ENCODE measurements around the gene BEGAIN.
A peak's percentile ranks its signal among the peaks of the same experiment; 100 is the strongest.

Gene BEGAIN

GRCh38 chr14:100567009-100567876 is 20.0 kb downstream of the BEGAIN start:
- DNase-seq, result no peak

- DNase-seq, result no peak
Observed at GRCh38 chr14:100566586-100566985, 20.6 kb downstream of the BEGAIN start.

- DNase-seq, result no peak
Observed at GRCh38 chr14:100566119-100566518, 21.1 kb downstream of the BEGAIN start.

- DNase-seq, result no peak
Observed at GRCh38 chr14:100565650-100566049, 21.6 kb downstream of the BEGAIN start.

GRCh38 chr14:100564512-100564911 is 22.7 kb downstream of the BEGAIN start:
- DNase-seq, result no peak

- no peak for DNase-seq
Observed at GRCh38 chr14:100562751-100563150, 24.5 kb downstream of the BEGAIN start.

- DNase-seq, result no peak
Observed at GRCh38 chr14:100561005-100561404, 26.2 kb downstream of the BEGAIN start.

GRCh38 chr14:100560471-100560870 is 26.7 kb downstream of the BEGAIN start:
- no peak for DNase-seq

- no peak for DNase-seq
Observed at GRCh38 chr14:100559455-100559854, 27.8 kb downstream of the BEGAIN start.

GRCh38 chr14:100558966-100559365 is 28.3 kb downstream of the BEGAIN start:
- DNase-seq, result no peak

GRCh38 chr14:100558226-100558625 is 29.0 kb downstream of the BEGAIN start:
- DNase-seq, result no peak

GRCh38 chr14:100557658-100558057 is 29.6 kb downstream of the BEGAIN start:
- no peak for DNase-seq

GRCh38 chr14:100556936-100557505 is 30.2 kb downstream of the BEGAIN start:
- DNase-seq, result no peak

GRCh38 chr14:100556140-100556475 is 31.1 kb downstream of the BEGAIN start:
- DNase-seq, result no peak

- DNase-seq, result no peak
Observed at GRCh38 chr14:100555436-100556139, 31.6 kb downstream of the BEGAIN start.

GRCh38 chr14:100554696-100555320 is 32.4 kb downstream of the BEGAIN start:
- DNase-seq, result no peak

GRCh38 chr14:100554082-100554677 is 33.0 kb downstream of the BEGAIN start:
- peak in 1 of 3 experiments; percentile 11 for DNase-seq

- no peak for DNase-seq
Observed at GRCh38 chr14:100553471-100553870, 33.7 kb downstream of the BEGAIN start.

- DNase-seq, result peak in 2 of 3 experiments; percentile 43 to 66
Observed at GRCh38 chr14:100552524-100553125, 34.6 kb downstream of the BEGAIN start.

- no peak for DNase-seq
Observed at GRCh38 chr14:100551056-100551455, 36.2 kb downstream of the BEGAIN start.

GRCh38 chr14:100549834-100550625 is 37.2 kb downstream of the BEGAIN start:
- DNase-seq, result no peak

GRCh38 chr14:100548939-100549338 is 38.3 kb downstream of the BEGAIN start:
- DNase-seq, result no peak

Measured in NCI-H1417 (cell line).